ENCODE data around the gene MARK2.

DNA sequence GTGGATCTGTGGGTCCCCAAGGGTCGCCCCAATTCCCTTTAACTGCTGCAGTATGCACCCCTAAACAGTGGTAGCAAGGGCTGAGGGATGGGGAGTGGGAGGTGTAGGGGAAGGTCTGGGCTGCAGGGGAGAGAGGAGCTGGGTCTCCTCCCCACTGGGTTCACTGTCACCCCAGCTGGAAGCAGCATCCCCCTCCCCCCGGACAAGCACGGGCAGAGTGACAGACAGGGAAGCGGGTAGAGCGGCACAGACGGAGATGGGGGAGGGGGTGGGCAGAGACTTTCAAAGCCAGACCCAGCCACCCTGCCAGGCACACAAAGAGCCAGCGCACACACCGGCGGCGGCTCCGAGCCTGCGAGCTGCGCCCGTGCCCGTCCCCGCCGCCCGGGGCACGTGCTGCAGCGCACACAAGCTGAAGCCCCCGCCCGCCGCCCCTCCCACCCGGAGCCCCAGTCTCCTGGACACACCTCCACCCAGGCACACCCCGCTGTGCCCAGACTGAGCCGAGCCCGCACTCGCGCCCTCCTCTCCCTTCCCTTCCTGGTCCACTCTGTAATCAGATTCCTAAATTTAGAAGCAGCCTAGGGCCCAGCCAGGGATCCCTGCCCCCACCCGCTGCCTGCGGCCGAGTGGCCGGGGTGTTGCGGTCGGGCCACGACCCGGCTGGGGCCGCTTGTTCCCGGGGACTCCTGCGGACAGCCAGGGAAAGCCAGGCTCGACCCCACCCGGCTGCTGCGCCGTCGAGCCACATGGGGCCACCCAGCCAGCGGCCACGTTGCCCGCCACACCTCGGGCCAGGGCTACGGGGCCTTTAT is 79.0 kb downstream of the MARK2 start:
- TF ChIP-seq ZFP3 (CRISPR knock-in tag; IDR thresholded peaks at IDR 0.05) (no peak), ZFP30 (CRISPR knock-in tag; IDR thresholded peaks at IDR 0.05) (no peak), ISL1 (CRISPR knock-in tag; IDR thresholded peaks at IDR 0.05) (no peak), TOX (CRISPR knock-in tag; IDR thresholded peaks at IDR 0.05; ENCODE audit: borderline replicate concordance) (no peak), RARB (CRISPR knock-in tag; IDR thresholded peaks at IDR 0.05) (no peak)
- TF ChIP-seq, protein P1, sequence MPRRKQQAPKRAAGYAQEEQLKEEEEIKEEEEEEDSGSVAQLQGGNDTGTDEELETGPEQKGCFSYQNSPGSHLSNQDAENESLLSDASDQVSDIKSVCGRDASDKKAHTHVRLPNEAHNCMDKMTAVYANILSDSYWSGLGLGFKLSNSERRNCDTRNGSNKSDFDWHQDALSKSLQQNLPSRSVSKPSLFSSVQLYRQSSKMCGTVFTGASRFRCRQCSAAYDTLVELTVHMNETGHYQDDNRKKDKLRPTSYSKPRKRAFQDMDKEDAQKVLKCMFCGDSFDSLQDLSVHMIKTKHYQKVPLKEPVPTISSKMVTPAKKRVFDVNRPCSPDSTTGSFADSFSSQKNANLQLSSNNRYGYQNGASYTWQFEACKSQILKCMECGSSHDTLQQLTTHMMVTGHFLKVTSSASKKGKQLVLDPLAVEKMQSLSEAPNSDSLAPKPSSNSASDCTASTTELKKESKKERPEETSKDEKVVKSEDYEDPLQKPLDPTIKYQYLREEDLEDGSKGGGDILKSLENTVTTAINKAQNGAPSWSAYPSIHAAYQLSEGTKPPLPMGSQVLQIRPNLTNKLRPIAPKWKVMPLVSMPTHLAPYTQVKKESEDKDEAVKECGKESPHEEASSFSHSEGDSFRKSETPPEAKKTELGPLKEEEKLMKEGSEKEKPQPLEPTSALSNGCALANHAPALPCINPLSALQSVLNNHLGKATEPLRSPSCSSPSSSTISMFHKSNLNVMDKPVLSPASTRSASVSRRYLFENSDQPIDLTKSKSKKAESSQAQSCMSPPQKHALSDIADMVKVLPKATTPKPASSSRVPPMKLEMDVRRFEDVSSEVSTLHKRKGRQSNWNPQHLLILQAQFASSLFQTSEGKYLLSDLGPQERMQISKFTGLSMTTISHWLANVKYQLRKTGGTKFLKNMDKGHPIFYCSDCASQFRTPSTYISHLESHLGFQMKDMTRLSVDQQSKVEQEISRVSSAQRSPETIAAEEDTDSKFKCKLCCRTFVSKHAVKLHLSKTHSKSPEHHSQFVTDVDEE (CRISPR knock-in tag; IDR thresholded peaks at IDR 0.05) = no peak; the same call in 1 of the 2 replicates
- TF ChIP-seq, protein P2, sequence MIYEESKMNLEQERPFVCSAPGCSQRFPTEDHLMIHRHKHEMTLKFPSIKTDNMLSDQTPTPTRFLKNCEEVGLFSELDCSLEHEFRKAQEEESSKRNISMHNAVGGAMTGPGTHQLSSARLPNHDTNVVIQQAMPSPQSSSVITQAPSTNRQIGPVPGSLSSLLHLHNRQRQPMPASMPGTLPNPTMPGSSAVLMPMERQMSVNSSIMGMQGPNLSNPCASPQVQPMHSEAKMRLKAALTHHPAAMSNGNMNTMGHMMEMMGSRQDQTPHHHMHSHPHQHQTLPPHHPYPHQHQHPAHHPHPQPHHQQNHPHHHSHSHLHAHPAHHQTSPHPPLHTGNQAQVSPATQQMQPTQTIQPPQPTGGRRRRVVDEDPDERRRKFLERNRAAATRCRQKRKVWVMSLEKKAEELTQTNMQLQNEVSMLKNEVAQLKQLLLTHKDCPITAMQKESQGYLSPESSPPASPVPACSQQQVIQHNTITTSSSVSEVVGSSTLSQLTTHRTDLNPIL (CRISPR knock-in tag; IDR thresholded peaks at IDR 0.05; ENCODE audit: low read depth) = no peak
- TF ChIP-seq, protein P3, sequence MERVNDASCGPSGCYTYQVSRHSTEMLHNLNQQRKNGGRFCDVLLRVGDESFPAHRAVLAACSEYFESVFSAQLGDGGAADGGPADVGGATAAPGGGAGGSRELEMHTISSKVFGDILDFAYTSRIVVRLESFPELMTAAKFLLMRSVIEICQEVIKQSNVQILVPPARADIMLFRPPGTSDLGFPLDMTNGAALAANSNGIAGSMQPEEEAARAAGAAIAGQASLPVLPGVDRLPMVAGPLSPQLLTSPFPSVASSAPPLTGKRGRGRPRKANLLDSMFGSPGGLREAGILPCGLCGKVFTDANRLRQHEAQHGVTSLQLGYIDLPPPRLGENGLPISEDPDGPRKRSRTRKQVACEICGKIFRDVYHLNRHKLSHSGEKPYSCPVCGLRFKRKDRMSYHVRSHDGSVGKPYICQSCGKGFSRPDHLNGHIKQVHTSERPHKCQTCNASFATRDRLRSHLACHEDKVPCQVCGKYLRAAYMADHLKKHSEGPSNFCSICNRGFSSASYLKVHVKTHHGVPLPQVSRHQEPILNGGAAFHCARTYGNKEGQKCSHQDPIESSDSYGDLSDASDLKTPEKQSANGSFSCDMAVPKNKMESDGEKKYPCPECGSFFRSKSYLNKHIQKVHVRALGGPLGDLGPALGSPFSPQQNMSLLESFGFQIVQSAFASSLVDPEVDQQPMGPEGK (CRISPR knock-in tag; IDR thresholded peaks at IDR 0.05; ENCODE audit: borderline replicate concordance) = no peak; the same call in 1 of the 2 replicates
- TF ChIP-seq, protein P4, sequence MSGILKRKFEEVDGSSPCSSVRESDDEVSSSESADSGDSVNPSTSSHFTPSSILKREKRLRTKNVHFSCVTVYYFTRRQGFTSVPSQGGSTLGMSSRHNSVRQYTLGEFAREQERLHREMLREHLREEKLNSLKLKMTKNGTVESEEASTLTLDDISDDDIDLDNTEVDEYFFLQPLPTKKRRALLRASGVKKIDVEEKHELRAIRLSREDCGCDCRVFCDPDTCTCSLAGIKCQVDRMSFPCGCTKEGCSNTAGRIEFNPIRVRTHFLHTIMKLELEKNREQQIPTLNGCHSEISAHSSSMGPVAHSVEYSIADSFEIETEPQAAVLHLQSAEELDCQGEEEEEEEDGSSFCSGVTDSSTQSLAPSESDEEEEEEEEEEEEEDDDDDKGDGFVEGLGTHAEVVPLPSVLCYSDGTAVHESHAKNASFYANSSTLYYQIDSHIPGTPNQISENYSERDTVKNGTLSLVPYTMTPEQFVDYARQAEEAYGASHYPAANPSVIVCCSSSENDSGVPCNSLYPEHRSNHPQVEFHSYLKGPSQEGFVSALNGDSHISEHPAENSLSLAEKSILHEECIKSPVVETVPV (CRISPR knock-in tag; IDR thresholded peaks at IDR 0.05) = no peak
